ENCODE measurements around the gene CAPS.

The CAPS gene

DNA sequence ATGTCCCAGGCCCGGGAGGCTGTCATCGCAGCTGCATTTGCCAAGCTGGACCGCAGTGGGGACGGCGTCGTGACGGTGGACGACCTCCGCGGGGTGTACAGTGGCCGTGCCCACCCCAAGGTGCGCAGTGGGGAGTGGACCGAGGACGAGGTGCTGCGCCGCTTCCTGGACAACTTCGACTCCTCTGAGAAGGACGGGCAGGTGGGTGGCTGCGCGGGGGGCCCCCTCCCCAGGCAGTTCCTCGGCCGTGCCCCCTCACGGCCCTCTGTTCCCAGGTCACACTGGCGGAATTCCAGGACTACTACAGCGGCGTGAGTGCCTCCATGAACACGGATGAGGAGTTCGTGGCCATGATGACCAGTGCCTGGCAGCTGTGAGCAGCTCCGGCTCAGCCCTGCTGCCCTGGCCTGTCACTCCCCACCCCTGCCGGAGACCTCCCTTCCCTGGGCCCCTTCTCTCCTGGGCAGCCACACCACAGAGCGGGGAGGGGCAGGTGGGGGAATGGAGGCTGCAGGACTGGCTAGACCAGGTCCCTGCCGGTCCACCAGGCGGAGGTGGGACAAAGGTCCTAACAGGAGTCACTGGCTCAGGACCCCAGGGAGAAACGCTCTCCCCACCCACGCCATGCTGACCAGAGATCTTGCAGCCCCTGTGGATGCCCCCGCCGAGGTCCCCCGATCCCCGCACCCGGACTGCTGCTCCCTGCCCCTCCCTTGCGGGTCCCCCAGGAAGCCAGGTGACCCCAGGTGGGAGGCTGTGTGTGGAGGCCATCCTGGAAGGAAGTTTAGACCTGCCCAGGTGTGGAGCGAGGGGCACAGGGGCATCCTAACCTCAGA lies 1.1 kb downstream of the CAPS start:
- Histone ChIP-seq H3K27me3 (ENCODE audit: insufficient read depth, poor library complexity, severe bottlenecking) (no peaks in the 10 kb centered on the region), H3K27ac (replicated peaks) (no peak overlapping the region), H3K4me3 (replicated peaks; ENCODE audit: insufficient read depth, low read length) (no peak overlapping the region)
- TF ChIP-seq SPI1 (IDR thresholded peaks at IDR 0.05; ENCODE audit: borderline replicate concordance, low read depth) (no peak), GABPA (IDR thresholded peaks at IDR 0.05; ENCODE audit: low read depth) (no peak), POLR2AphosphoS5 (IDR thresholded peaks at IDR 0.05; ENCODE audit: low read depth) (no peak)
- no peak for DNase-seq (ENCODE audit: low read depth in 1 of 2, low spot score in 1 of 2)

DNA sequence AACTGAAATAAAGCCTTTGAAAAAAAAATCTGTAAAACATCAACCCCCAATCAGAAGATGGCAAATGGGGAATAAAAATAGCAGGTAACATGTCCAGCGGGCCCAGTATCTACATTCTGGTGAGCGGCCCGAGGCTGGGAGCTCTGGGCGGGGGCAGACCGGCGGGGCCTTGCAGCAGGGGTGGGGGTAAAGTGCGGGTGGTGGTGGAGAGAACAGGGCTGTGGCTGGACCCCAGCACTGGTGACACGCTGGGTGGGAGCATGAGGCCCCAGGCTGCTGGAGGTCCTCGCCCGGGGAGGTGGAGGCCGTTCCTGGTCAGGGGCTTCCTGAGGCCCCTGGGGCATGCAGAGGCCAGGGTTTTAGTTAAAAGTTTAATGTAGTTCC lies 1.7 kb downstream of the CAPS start:
- no peaks in the 10 kb centered on the region for H3K27me3 ChIP-seq (ENCODE audit: insufficient read depth, poor library complexity, severe bottlenecking)
- no peak for DNase-seq (ENCODE audit: low read depth in 1 of 2, low spot score in 1 of 2)
- no peak overlapping the region for H3K4me3 ChIP-seq (replicated peaks; ENCODE audit: insufficient read depth, low read length)
- no peak for TF ChIP-seq SPI1 (IDR thresholded peaks at IDR 0.05; ENCODE audit: borderline replicate concordance, low read depth)
- no peak for TF ChIP-seq POLR2AphosphoS5 (IDR thresholded peaks at IDR 0.05; ENCODE audit: low read depth)
- no peak for TF ChIP-seq GABPA (IDR thresholded peaks at IDR 0.05; ENCODE audit: low read depth)
- TF ChIP-seq, protein P1, sequence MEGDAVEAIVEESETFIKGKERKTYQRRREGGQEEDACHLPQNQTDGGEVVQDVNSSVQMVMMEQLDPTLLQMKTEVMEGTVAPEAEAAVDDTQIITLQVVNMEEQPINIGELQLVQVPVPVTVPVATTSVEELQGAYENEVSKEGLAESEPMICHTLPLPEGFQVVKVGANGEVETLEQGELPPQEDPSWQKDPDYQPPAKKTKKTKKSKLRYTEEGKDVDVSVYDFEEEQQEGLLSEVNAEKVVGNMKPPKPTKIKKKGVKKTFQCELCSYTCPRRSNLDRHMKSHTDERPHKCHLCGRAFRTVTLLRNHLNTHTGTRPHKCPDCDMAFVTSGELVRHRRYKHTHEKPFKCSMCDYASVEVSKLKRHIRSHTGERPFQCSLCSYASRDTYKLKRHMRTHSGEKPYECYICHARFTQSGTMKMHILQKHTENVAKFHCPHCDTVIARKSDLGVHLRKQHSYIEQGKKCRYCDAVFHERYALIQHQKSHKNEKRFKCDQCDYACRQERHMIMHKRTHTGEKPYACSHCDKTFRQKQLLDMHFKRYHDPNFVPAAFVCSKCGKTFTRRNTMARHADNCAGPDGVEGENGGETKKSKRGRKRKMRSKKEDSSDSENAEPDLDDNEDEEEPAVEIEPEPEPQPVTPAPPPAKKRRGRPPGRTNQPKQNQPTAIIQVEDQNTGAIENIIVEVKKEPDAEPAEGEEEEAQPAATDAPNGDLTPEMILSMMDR (IDR thresholded peaks at IDR 0.05; ENCODE audit: insufficient read depth, low read length): no peak
- TF ChIP-seq REST (IDR thresholded peaks at IDR 0.05; ENCODE audit: insufficient replicate concordance, low read depth): no peak
- no peak overlapping the region for H3K27ac ChIP-seq (replicated peaks)

DNA sequence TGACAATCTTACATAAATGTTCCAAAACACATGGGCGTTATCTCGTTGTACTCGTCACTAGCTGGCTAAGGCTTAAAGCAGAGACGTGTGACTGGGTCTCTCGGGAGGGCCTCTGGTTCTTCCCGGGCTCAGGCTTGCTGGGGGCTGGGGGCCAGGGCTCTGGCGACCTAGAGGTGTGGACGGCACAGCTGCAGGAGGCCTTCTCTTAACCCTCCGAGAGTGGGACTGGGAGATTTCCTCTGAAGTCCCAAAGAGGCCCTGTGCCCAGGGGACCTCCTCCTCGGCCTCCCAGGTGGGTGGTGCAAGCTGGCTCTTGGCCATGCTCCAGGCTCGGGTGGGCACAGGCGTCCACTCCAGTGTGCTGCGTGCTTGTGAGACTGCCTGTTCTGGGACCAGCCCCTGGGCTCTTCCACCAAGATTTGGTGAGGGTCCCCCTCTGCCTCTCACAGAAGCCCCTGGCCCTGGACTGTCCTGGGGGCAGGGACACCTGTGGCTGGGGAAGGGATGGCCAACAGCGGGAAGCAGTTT lies 2.2 kb downstream of the CAPS start:
- H3K4me3 ChIP-seq (replicated peaks; ENCODE audit: insufficient read depth, low read length): no peak overlapping the region

More for the DNA sequence above, 2.2 kb downstream of the CAPS start:
- no peaks in the 10 kb centered on the region for H3K27me3 ChIP-seq (ENCODE audit: insufficient read depth, poor library complexity, severe bottlenecking)
- no peak for TF ChIP-seq GABPA (IDR thresholded peaks at IDR 0.05; ENCODE audit: low read depth)
- TF ChIP-seq POLR2AphosphoS5 (IDR thresholded peaks at IDR 0.05; ENCODE audit: low read depth): no peak
- TF ChIP-seq SPI1 (IDR thresholded peaks at IDR 0.05; ENCODE audit: borderline replicate concordance, low read depth): no peak
- TF ChIP-seq, protein P1 (IDR thresholded peaks at IDR 0.05; ENCODE audit: insufficient read depth, low read length): no peak
- TF ChIP-seq REST (IDR thresholded peaks at IDR 0.05; ENCODE audit: insufficient replicate concordance, low read depth): no peak
- no peak overlapping the region for H3K27ac ChIP-seq (replicated peaks)
- no peak for DNase-seq (ENCODE audit: low read depth in 1 of 2, low spot score in 1 of 2)
